ENCODE data around the gene EEIG1.
A peak's percentile ranks its signal among the peaks of the same experiment; 100 is the strongest.

Gene EEIG1

DNA sequence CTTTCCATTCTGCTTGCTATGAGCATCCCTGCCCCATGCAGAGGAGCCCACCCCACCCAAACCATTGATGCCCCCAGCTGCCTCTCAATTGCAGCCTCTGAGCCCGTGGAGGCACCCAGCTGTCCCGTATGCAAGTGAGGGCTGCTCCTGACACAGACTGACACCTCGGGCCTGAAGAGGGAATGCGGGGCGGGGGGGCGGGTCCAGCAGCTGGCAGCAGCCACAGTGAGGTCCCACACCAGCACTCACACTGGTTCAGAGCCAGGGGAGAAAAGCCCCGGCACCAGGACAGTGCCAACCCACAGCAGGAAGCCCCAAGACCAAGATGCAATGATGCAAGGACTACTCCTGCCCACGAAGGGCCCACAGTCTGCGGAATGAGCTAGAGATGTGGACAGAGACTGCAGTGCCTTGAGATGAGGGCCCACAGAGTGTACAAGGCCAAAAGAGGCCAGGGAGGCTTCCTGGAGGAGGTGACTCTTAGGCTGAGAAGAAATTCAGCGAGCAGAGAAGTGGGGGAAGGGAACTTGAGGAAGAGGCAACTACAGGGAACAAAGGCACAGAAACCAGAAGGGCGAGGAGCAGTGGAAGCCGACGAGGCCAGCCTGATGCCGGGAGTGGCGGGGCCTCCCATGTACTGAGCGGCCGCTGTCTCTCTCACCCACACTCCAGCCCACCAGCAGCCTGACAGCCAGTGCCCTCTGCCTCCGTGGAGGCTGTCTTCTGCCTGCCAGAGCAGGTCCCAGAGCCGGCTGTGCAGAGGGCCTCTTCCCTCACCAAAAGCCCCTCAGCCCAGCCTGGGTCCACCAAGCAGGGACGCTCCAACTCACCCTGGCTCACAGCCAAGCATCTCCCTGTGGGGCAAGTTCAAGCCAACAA lies 9.2 kb downstream of the EEIG1 start:
- Histone ChIP-seq H3K4me3 (ENCODE audit: insufficient read depth, low read length, poor library complexity, severe bottlenecking) (peak overlapping the region; percentile 95), H3K27me3 (ENCODE audit: low read length) (no peaks in the 10 kb centered on the region), H3K27ac (ENCODE audit: low read depth, low read length) (peak overlapping the region; percentile 97), H4K20me1 (ENCODE audit: low read depth, low read length) (no peaks in the 10 kb centered on the region; the same call in 1 of the 2 replicates), H3K79me2 (ENCODE audit: insufficient read depth, low read length) (peaks cover 98% of the 10 kb centered on the region), H3K9me3 (ENCODE audit: insufficient read depth, low read length) (no peaks in the 10 kb centered on the region), H3K9me2 (replicated peaks; ENCODE audit: insufficient read depth, low read length) (no peaks in the 10 kb centered on the region), H3F3A (ENCODE audit: insufficient read depth) (peaks cover 55% of the 10 kb centered on the region), H3K36me3 (ENCODE audit: low read length) (no peaks in the 10 kb centered on the region), H3K9ac (ENCODE audit: low read length) (peak overlapping the region; percentile 93), H2AFZ (ENCODE audit: low read depth, low read length, severe bottlenecking) (no peak overlapping the region), H3K4me2 (ENCODE audit: low read depth, low read length, poor library complexity, severe bottlenecking) (peak overlapping the region; percentile 92)
- TF ChIP-seq EZH2phosphoT487 (conservative IDR thresholded peaks at IDR 0.05; ENCODE audit: low read length): no peak
- TF ChIP-seq, protein P1, sequence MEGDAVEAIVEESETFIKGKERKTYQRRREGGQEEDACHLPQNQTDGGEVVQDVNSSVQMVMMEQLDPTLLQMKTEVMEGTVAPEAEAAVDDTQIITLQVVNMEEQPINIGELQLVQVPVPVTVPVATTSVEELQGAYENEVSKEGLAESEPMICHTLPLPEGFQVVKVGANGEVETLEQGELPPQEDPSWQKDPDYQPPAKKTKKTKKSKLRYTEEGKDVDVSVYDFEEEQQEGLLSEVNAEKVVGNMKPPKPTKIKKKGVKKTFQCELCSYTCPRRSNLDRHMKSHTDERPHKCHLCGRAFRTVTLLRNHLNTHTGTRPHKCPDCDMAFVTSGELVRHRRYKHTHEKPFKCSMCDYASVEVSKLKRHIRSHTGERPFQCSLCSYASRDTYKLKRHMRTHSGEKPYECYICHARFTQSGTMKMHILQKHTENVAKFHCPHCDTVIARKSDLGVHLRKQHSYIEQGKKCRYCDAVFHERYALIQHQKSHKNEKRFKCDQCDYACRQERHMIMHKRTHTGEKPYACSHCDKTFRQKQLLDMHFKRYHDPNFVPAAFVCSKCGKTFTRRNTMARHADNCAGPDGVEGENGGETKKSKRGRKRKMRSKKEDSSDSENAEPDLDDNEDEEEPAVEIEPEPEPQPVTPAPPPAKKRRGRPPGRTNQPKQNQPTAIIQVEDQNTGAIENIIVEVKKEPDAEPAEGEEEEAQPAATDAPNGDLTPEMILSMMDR (IDR thresholded peaks at IDR 0.05; ENCODE audit: insufficient read depth, low read length, poor library complexity, severe bottlenecking): no peak

DNA sequence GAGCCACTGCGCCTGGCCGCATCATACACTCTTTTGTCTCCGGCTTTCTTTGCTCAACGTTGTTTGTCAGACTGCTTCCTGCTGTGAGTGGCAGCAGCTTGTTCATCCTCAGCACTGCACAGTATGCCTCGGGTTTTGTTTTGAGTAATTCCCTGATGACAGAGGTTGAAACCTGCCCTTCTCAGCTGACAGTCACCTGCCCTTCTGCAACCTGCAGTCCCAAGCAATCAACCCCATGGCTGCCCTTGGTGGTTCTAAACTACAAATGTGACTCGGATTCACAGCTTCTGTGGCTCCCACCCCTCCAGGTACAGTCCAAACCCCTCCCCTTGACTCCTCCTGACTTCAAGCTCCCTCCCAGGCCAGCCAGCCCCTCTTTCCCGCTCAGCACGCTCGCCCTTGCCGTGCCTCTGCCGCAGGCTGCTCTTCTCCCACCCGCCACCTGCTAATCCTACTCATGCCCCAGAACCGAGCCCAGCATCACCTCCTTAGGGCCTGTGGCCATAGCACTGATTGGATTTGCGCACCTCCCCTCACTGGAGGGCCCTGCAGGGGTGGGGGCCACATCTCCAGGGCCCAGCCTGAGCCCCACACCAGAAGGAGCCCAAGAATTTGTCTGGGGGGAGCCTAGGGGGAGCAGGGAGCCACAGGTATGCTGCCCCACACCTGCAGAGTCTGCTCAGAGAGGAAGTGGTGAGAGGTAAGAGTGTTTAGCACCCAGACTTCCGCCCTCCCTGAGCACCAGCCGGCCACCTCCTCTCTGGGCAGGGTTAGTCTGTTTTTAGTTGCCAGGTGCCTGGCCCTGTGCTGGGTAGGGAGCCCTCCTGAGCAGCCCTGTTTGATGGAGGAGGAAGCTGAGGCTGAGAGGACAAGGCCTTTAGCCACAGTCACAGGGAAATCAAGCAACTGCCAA lies 10.1 kb downstream of the EEIG1 start:
- Histone ChIP-seq H3K9ac (ENCODE audit: low read length) (peak overlapping the region; percentile 93), H3K27me3 (ENCODE audit: low read length) (no peaks in the 10 kb centered on the region), H3F3A (ENCODE audit: insufficient read depth) (peaks cover 48% of the 10 kb centered on the region), H3K9me2 (replicated peaks; ENCODE audit: insufficient read depth, low read length) (no peaks in the 10 kb centered on the region), H3K4me2 (ENCODE audit: low read depth, low read length, poor library complexity, severe bottlenecking) (peak overlapping the region; percentile 92), H3K4me3 (ENCODE audit: insufficient read depth, low read length, poor library complexity, severe bottlenecking) (peak overlapping the region; percentile 33), H2AFZ (ENCODE audit: low read depth, low read length, severe bottlenecking) (no peak overlapping the region), H3K36me3 (ENCODE audit: low read length) (no peaks in the 10 kb centered on the region), H3K79me2 (ENCODE audit: insufficient read depth, low read length) (peaks cover 98% of the 10 kb centered on the region), H4K20me1 (ENCODE audit: low read depth, low read length) (no peaks in the 10 kb centered on the region; the same call in 1 of the 2 replicates), H3K9me3 (ENCODE audit: insufficient read depth, low read length) (no peaks in the 10 kb centered on the region), H3K27ac (ENCODE audit: low read depth, low read length) (peak overlapping the region; percentile 97)
- TF ChIP-seq, protein P1 (IDR thresholded peaks at IDR 0.05; ENCODE audit: insufficient read depth, low read length, poor library complexity, severe bottlenecking): no peak
- TF ChIP-seq EZH2phosphoT487 (conservative IDR thresholded peaks at IDR 0.05; ENCODE audit: low read length): no peak

DNA sequence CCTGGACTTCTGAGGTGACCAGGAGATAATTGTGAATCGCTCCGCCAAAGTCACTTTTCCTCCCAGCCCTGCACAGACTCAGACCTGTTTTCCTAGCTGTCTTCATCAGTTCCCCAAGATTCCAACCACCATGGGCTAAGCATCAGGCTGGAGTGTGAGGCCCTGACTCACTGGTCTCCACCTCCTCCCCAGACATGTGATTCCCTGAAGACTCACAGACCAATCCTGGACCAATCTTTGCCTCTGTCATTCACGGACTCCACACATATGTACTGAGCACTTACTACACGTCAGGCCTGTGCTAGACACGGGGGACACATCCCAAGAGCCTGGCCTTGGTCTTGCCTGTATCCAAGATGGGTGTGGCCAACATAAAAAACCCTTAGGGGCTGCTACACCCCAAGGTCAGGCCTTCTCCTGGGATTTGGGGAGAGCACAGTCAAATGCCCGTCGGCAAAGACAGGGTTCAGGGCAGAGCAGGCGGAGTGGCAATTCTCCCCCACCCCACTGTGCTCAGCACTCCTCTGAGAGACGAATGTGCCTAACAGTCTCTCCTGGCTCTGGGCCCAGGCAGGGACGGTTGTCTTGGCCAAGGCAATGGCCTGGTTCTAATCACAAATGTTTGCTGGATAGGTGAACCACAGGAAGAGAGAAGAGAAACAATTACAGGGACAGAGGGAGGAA lies 11.9 kb downstream of the EEIG1 start:
- Histone ChIP-seq H3K9me3 (ENCODE audit: insufficient read depth, low read length) (no peaks in the 10 kb centered on the region), H2AFZ (ENCODE audit: low read depth, low read length, severe bottlenecking) (no peak overlapping the region), H4K20me1 (ENCODE audit: low read depth, low read length) (no peaks in the 10 kb centered on the region; the same call in 1 of the 2 replicates), H3F3A (ENCODE audit: insufficient read depth) (peaks cover 38% of the 10 kb centered on the region), H3K4me2 (ENCODE audit: low read depth, low read length, poor library complexity, severe bottlenecking) (peak overlapping the region; percentile 92), H3K4me3 (ENCODE audit: insufficient read depth, low read length, poor library complexity, severe bottlenecking) (no peak overlapping the region), H3K9me2 (replicated peaks; ENCODE audit: insufficient read depth, low read length) (no peaks in the 10 kb centered on the region), H3K79me2 (ENCODE audit: insufficient read depth, low read length) (peaks cover 98% of the 10 kb centered on the region), H3K9ac (ENCODE audit: low read length) (peak overlapping the region; percentile 93), H3K27ac (ENCODE audit: low read depth, low read length) (peak overlapping the region; percentile 97), H3K36me3 (ENCODE audit: low read length) (no peaks in the 10 kb centered on the region), H3K27me3 (ENCODE audit: low read length) (no peaks in the 10 kb centered on the region)
- TF ChIP-seq, protein P1 (IDR thresholded peaks at IDR 0.05; ENCODE audit: insufficient read depth, low read length, poor library complexity, severe bottlenecking): no peak
- no peak for TF ChIP-seq EZH2phosphoT487 (conservative IDR thresholded peaks at IDR 0.05; ENCODE audit: low read length)

Measured in SU-DHL-6 (cell line).